GM12891 (cell line): ENCODE data around the gene LASP1NB.

Source experiments
- PAX5 ChIP-seq: IDR thresholded peaks from 2 replicates; pipeline ENCODE4 v1.6.1; 2011; ENCODE audit warnings: low read length, moderate library complexity, mild to moderate bottlenecking; ENCODE audit not compliant: insufficient read depth, severe bottlenecking
- POLR2A ChIP-seq: IDR thresholded peaks from 2 replicates; pipeline ENCODE4 v1.6.1; 2011; ENCODE audit warnings: low read depth, low read length, control low read depth
- POLR2AphosphoS5 ChIP-seq: IDR thresholded peaks from 2 replicates; pipeline ENCODE4 v1.6.1; 2011; ENCODE audit warnings: low read depth, low read length, control low read depth
- POU2F2 ChIP-seq: IDR thresholded peaks from 2 replicates; pipeline ENCODE4 v1.6.1; 2011; ENCODE audit warnings: low read depth, mild to moderate bottlenecking, control low read depth, low read length, moderate library complexity
- SPI1 ChIP-seq: IDR thresholded peaks from 2 replicates; pipeline ENCODE4 v1.6.1; 2011; ENCODE audit warnings: low read depth, low read length, control low read depth
- TAF1 ChIP-seq: IDR thresholded peaks from 2 replicates; pipeline ENCODE4 v1.6.1; 2011; ENCODE audit warnings: low read depth, low read length, control low read depth

- TF ChIP-seq PAX5 (no peak), TAF1 (no peak), POLR2AphosphoS5 (no peak), POLR2A (no peak), SPI1 (no peak), POU2F2 (no peak)
Measured at GRCh38 chr17:38959508-38959907, 34.1 kb downstream of the LASP1NB start.
